Body of pancreas (tissue), 4 donors: ENCODE data around the gene TMEM150C.

Experiments
- CTCF ChIP-seq, 7 experiments: fragments of 450-650 bp in 4 of 7; fragments of 200-600 bp in 3 of 7; sonication (generic) in 3 of 7; IDR thresholded peaks; one replicate each; pipeline ENCODE4 v1.5.1; 2016 to 2019; ENCODE audit warnings: antibody characterized with exemption in 7 of 7
- POLR2A ChIP-seq, 3 donors: fragments of 450-650 bp; IDR thresholded peaks; one replicate each; pipeline ENCODE4 v1.6.1; 2016; ENCODE audit warnings: antibody characterized with exemption in 3 of 3, mild to moderate bottlenecking in 2 of 3

- TF ChIP-seq CTCF (IDR thresholded peaks at IDR 0.05) (no peak), POLR2A (IDR thresholded peaks at IDR 0.05) (no peak)
These were observed 60.7 kb downstream of the TMEM150C start for GRCh38 chr4:82501154-82501442.
